ENCODE measurements around the gene PCDHA5. TPM values are rescaled to one million over a fixed set of nuclear protein-coding genes. Genes with fewer than 3 reads are reported as not detected.
A peak's percentile ranks its signal among the peaks of the same experiment; 100 is the strongest.
"Not testable (repeated sequence)": the region's sequence is repeated elsewhere in the genome, so short reads cannot be mapped to it uniquely, and the experiment has no call there.

Gene PCDHA5
- 1.2 TPM for total RNA-seq

- no peak for DNase-seq (ENCODE audit: low spot score)
Measured at GRCh38 chr5:140821375-140822280, at the start of gene PCDHA5. Gene PCDHA5, plus strand, starts transcription at chr5:140821613.

- no peak for DNase-seq (ENCODE audit: low spot score)
Measured at GRCh38 chr5:140780512-140780911, 40.9 kb upstream of the PCDHA5 start.

DNA sequence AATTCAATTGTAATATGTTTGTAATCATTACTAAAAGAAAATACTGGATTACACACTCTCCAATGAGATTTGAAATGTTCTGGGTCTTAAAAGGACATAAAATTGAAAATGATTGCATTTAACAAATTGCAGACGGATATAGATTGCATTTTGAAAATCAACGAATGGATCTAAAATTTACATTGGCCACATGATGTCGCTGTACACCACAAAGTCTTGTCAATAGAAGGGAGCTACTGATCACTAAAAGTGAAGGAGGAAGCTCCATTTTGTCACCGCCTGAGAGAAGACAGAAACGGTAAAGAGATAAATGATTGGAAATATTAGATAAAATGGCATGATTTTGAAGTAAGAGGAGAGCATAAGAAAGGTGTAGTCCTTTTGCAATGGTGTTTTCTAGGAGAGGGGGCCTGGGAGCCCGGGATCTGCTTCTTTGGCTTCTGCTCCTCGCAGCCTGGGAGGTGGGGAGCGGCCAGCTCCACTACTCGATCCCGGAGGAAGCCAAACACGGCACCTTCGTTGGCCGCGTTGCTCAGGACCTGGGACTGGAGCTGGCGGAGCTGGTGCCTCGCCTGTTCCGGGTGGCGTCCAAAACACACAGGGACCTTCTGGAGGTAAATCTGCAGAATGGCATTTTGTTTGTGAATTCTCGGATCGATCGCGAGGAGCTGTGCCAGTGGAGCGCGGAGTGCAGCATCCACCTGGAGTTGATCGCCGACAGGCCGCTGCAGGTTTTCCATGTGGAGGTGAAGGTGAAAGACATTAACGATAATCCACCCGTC is 35.3 kb upstream of the PCDHA5 start, which contains the start of gene PCDHA1:
Gene PCDHA1, plus strand, starts transcription at position 236 of the 782 bp plus-strand sequence.
- no peak for DNase-seq (ENCODE audit: low spot score)

GRCh38 chr5:140787422-140787821 is 34.0 kb upstream of the PCDHA5 start:
- DNase-seq (ENCODE audit: low spot score): not testable (repeated sequence)

- DNase-seq (ENCODE audit: low spot score): not testable (repeated sequence)
Measured at GRCh38 chr5:140787849-140788504, 33.4 kb upstream of the PCDHA5 start.

DNA sequence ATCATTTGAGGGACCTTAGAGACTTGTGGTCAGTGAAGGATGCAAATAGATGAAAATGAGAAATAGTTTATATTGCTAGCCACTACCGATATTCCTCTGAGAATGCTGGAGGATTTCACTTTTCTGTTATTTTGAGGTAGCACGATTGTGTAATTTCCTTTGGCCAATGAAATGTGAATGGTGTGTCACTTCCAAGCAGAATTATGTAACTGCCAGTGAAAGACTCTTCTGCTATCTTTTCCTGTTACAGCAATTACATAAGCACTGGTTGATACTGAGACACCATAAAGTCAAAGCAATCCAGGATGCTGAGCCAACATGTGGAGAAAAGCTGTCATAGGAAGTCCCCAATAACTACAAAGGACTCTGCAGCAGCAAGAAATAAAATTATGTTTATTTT is 30.3 kb upstream of the PCDHA5 start:
- DNase-seq (ENCODE audit: low spot score): no peak

DNA sequence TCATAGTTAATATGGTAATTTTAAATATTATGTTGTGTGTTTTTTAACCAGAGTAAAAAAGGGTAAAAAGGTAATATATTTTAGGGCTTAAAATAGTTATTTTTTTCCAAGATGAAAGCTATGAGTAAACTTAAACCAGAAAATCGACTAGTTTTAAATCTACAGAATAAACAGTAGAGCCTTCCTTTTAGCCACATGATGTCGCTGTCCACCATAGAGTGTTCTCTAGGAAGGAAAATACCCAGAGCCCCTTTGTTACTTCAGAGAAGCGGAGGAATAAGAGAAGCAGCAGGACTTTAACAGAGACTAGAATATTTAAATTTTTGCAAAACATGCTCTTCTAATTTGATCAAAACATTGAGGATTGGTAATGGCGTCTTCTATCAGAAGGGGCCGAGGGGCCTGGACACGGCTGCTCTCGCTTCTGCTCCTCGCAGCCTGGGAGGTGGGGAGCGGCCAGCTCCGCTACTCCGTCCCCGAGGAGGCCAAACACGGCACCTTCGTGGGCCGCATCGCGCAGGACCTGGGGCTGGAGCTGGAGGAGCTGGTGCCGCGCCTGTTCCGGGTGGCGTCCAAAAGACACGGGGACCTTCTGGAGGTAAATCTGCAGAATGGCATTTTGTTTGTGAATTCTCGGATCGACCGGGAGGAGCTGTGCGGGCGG is 26.7 kb upstream of the PCDHA5 start, which contains the start of gene PCDHA2:
Gene PCDHA2, plus strand, starts transcription at position 258 of the 664 bp plus-strand sequence.
- no peak for DNase-seq (ENCODE audit: low spot score)

DNA sequence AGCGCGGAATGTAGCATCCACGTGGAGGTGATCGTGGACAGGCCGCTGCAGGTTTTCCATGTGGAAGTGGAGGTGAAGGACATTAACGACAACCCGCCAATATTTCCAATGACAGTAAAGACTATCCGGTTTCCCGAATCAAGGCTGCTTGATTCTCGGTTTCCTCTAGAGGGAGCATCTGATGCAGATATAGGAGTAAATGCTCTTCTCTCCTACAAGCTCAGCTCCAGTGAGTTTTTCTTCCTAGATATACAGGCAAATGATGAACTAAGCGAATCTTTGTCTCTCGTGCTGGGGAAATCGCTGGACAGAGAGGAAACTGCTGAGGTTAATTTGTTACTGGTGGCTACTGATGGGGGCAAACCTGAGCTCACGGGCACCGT is 26.2 kb upstream of the PCDHA5 start:
- no peak for DNase-seq (ENCODE audit: low spot score)

DNA sequence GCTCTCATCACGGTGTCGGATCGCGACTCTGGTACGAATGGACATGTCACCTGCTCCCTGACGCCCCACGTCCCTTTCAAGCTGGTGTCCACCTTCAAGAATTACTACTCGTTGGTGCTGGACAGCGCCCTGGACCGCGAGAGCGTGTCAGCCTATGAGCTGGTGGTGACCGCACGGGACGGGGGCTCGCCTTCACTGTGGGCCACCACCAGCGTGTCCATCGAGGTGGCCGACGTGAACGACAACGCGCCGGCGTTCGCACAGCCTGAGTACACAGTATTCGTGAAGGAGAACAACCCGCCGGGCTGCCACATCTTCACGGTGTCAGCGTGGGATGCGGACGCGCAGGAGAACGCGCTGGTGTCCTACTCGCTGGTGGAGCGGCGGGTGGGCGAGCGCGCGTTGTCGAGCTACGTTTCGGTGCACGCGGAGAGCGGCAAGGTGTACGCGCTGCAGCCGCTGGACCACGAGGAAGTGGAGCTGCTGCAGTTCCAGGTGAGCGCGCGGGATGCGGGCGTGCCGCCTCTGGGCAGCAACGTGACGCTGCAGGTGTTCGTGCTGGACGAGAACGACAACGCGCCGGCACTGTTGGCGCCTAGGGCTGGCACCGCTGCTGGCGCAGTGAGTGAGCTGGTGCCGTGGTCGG is 25.2 kb upstream of the PCDHA5 start:
- DNase-seq (ENCODE audit: low spot score): not testable (repeated sequence)

GRCh38 chr5:140796718-140797095 is 24.7 kb upstream of the PCDHA5 start:
- DNase-seq (ENCODE audit: low spot score): no peak

- no peak for DNase-seq (ENCODE audit: low spot score)
Measured at GRCh38 chr5:140800816-140801493, 20.5 kb upstream of the PCDHA5 start, which contains the start of gene PCDHA3. Gene PCDHA3, plus strand, starts transcription at chr5:140801057.

DNA sequence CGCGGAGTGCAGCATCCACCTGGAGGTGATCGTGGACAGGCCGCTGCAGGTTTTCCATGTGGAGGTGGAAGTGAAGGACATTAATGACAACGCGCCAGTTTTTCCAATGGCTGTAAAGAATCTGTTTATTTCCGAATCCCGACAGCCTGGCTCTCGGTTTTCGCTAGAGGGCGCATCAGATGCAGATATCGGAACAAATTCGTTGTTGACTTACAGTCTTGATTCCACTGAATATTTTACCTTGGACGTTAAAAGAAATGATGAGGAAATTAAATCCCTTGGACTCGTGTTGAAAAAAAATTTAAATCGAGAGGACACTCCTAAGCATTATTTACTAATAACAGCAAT is 19.9 kb upstream of the PCDHA5 start:
- no peak for DNase-seq (ENCODE audit: low spot score)

- not testable (repeated sequence) for DNase-seq (ENCODE audit: low spot score)
Measured at GRCh38 chr5:140802381-140802780, 19.0 kb upstream of the PCDHA5 start.

GRCh38 chr5:140802781-140803271 is 18.6 kb upstream of the PCDHA5 start:
- DNase-seq (ENCODE audit: low spot score): no peak

GRCh38 chr5:140806834-140807775 is 14.3 kb upstream of the PCDHA5 start, which contains the start of gene PCDHA4:
Gene PCDHA4, plus strand, starts transcription at chr5:140807068.
- peak; percentile 34 for DNase-seq (ENCODE audit: low spot score)

GRCh38 chr5:140808241-140808888 is 13.0 kb upstream of the PCDHA5 start:
- not testable (repeated sequence) for DNase-seq (ENCODE audit: low spot score)

GRCh38 chr5:140808889-140809291 is 12.5 kb upstream of the PCDHA5 start:
- no peak for DNase-seq (ENCODE audit: low spot score)

DNA sequence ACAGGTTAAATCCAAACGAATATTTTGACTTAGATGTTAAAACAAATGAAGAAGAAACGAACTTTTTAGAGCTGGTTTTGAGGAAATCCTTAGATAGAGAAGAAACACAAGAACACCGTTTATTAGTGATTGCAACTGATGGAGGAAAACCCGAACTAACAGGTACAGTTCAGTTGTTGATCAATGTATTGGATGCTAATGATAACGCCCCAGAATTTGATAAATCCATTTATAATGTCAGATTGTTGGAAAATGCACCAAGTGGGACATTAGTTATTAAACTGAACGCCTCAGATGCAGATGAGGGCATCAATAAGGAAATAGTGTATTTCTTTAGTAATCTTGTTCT is 842 bp downstream of the PCDHA5 start:
- no peak for DNase-seq (ENCODE audit: low spot score)

DNA sequence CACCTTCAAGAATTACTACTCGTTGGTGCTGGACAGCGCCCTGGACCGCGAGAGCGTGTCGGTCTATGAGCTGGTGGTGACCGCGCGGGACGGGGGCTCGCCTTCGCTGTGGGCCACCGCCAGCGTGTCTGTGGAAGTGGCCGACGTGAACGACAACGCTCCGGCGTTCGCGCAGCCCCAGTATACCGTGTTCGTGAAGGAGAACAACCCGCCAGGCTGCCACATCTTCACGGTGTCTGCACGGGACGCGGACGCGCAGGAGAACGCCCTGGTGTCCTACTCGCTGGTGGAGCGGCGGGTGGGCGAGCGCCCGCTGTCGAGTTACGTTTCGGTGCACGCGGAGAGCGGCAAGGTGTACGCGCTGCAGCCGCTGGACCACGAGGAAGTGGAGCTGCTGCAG is 1.6 kb downstream of the PCDHA5 start:
- not testable (repeated sequence) for DNase-seq (ENCODE audit: low spot score)

Measured in mucosa of gallbladder (tissue), 1 donor.